A673 (cell line): ENCODE results near the gene PACRG.

Experiments used
- EZH2 ChIP-seq: fragments of 200-600 bp; sonication (generic); IDR thresholded peaks from 2 replicates; pipeline ENCODE4 v1.6.1; 2017; ENCODE audit warnings: borderline replicate concordance, low read depth, mild to moderate bottlenecking, mixed read lengths, antibody characterized with exemption, low read length; ENCODE audit not compliant: poor library complexity, severe bottlenecking
- TF ChIP-seq, protein P1 (sequence below): fragments of 300-800, 200-600 bp; sonication (generic); conservative IDR thresholded peaks from 2 replicates; pipeline ENCODE4 v1.5.1; 2017; ENCODE audit warnings: low read depth, mild to moderate bottlenecking, antibody characterized with exemption, low read length, moderate library complexity, mixed read lengths

GRCh38 chr6:162952423-162952822 is 224.6 kb downstream of the PACRG start:
- TF ChIP-seq, protein P1, sequence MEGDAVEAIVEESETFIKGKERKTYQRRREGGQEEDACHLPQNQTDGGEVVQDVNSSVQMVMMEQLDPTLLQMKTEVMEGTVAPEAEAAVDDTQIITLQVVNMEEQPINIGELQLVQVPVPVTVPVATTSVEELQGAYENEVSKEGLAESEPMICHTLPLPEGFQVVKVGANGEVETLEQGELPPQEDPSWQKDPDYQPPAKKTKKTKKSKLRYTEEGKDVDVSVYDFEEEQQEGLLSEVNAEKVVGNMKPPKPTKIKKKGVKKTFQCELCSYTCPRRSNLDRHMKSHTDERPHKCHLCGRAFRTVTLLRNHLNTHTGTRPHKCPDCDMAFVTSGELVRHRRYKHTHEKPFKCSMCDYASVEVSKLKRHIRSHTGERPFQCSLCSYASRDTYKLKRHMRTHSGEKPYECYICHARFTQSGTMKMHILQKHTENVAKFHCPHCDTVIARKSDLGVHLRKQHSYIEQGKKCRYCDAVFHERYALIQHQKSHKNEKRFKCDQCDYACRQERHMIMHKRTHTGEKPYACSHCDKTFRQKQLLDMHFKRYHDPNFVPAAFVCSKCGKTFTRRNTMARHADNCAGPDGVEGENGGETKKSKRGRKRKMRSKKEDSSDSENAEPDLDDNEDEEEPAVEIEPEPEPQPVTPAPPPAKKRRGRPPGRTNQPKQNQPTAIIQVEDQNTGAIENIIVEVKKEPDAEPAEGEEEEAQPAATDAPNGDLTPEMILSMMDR: no peak
- TF ChIP-seq EZH2: no peak
